ENCODE data around the gene TJP3.
"Not testable (repeated sequence)": the region's sequence is repeated elsewhere in the genome, so short reads cannot be mapped to it uniquely, and the experiment has no call there.

Gene TJP3

DNA sequence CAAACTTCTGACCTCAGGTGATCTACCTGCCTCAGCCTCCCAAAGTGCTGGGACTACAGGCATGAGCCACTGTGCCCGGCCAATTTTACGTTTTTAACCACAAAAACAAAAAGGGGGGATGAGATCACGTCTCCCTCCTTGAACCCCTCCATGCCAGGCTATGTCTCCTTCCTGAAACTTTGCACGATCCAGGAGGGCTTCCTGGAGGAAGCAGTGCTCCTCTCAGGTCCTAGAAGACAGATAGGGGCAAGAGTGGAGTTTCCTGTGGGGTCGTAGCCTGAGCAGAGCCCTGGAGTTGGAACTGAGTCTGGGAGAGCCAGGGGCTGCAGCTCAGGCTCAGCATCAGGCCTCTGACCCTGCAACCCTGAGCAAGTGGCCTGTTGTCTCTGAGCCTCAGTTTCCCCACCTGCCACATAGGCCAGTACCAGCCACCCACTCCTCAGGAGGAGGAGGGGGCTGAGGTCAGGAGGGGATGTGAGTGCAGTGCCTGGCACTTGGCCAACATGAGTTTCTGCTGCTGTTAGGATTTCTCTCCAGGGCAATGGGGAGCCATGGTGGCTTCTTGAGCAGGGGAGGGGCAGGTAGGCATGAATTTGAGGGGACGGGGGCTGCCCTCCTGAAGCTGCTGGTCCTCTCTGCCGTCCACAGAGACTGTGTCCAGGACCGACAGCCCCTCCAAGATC, 37.3 kb downstream of the TJP3 start:
- no peak for DNase-seq (ENCODE audit: low spot score)

GRCh38 chr19:3746371-3747056, 38.3 kb downstream of the TJP3 start:
- DNase-seq (ENCODE audit: low spot score): no peak

GRCh38 chr19:3748965-3749364, 40.8 kb downstream of the TJP3 start:
- no peak for DNase-seq (ENCODE audit: low spot score)

DNA sequence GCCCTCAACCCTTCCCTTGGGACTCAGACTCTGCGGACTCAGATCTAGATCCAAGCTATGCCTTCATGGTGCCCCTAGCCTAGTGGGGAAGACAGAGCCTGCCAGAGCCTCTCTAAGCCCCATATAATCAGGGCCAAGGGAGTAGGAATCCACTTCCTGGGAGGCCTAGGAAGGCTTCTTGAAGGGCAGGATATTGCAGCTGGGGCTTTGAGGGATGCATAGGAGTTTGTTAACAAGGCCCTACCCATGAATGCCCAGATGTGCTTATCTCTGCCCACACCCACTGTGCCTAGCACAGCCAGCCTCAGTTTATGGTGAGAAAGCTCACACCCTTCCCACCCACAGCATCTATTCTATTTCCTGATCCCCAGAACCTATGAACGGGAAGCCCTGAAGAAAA, 42.0 kb downstream of the TJP3 start:
- DNase-seq (ENCODE audit: low spot score): no peak

- no peak for DNase-seq (ENCODE audit: low spot score)
Observed at GRCh38 chr19:3751236-3751635, 43.1 kb downstream of the TJP3 start.

- DNase-seq (ENCODE audit: low spot score): no peak
Observed at GRCh38 chr19:3752492-3752891, 44.3 kb downstream of the TJP3 start.

DNA sequence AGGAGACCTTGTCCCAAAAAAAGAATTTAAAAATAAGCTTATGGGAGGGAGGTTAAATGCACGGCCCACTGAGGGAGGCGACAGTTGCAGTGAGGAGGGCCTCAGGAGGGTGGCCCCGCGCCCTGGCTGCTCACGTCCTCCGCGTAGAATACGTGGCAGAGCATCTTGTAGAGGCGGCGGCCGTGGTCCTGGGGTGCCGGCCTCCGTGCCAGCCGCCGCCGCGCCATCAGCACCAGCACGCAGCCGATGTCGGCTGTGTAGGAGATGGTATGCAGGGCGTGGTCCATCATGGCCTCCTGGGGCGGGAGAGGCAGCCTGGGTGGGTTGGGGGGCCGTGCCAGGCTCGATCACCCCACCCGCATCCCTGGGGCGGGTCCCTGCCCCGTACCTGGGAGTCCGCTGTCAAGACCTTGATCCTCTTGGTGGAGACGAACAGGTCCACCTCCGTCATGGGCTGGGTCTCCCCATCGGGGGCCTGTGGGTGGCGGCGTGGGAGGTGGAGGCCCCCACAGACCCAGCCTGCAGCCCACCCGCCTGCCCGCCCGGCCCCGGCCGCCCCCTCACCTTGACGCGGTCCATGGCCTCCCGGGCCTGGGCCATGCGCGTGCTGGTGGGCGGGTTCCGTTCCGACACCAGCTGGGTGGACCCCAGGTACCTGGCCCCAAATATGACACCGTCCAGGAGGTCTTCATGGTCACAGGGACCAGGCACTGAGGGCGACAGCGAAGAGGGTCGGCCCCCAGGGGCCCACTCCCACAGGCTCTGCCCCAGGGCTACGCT, 45.6 kb downstream of the TJP3 start:
- DNase-seq (ENCODE audit: low spot score): no peak

DNA sequence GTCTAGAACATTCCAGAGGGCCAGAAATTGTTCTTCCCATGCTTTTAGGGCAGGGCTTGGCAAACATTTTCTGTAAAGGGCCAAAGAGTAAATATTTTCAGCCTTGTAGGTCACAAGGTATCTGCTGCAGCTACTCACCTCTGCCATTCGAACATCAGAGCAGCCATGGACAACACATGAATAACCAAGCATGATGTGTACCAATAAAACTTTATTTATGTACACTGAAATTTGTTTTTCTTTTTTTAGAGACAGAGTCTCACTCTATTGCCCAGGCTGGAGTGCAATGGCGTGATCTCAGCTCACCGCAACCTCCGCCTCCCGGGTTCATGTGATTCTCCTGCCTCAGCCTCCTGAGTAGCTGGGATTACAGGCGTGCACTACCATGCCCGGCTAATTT, 49.5 kb downstream of the TJP3 start:
- not testable (repeated sequence) for DNase-seq (ENCODE audit: low spot score)

GRCh38 chr19:3758297-3758696, 50.1 kb downstream of the TJP3 start:
- not testable (repeated sequence) for DNase-seq (ENCODE audit: low spot score)

DNA sequence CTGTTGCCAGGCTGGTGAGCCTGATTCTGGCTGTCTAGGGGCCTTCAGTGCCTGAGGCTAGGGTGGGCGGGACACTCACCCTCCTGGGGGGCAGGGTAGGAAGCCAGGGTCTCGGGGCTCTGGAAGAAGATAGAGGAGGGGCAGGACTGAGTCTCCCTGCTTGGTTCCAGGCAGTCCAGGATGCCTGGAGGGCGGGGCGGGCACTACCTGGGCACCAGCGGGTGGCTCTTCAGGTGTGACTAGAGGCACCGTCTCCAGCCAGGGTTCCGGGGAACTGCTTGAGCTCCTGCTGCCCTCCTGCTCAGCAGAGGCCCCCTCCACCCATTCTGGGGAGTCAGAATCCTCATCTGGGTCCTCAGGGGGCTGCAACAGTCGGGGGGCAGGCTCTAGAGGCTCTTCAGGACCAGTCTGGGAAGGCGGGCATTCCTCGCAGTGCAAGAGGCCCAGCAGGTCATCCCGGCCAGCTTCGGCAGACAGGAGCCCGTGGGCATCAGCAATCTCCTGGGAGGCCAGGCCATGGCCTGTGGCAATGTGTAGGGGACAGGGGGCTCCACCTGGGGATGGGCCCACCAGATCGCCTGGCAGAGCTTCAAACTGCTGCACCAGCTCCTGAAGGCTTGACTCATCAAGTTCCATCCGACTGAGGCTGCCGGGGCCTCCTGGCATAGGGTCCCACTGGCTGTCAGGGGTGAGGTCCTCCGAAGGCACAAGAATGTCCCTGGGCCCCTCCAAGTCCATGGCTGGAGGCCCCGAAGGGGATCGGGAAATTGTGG, 51.5 kb downstream of the TJP3 start:
- DNase-seq (ENCODE audit: low spot score): no peak

- no peak for DNase-seq (ENCODE audit: low spot score)
Observed at GRCh38 chr19:3760871-3761361, 52.7 kb downstream of the TJP3 start.

DNA sequence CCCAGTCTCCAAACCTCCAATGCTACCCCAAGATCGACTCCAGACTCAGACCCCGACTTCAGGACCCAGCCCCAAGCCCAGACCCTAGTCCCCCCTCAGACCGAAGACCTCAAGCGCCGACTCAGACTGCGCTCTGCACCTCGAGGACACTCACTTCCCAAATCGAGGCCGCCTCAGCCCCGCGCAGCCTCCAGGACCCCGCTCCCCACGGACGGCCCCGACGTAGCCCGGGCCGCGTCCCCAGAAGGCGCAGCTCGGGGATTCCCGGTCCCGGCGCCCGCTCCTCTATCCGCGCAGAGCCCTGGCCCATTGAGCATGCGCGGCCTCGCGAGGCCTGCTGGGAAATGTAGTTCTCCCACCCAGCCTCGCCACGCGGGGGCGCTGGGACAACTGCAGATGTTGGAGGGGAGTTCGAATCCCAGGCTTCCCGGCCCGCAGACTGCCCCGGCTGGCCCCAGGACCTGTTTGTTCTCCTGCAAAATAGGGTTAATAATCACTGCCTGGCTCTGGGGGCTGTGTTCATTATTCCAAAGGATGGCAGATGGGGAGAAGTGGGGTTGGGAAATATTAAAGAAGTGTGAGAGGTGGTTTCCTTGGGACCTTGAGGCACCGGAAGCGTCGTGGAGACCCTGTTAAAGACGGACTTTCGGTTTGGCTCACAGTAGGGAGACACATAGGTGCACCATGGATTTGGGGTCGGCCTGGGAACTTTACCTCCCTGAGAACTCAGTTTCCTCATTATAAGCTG, 53.4 kb downstream of the TJP3 start, which contains the start of gene APBA3:
APBA3 (minus strand) TSS at position 311 of the 748 bp plus-strand sequence. CDS start 1,428 bp downstream, outside the sequence.
- DNase-seq (ENCODE audit: low spot score): peak; percentile 53

DNA sequence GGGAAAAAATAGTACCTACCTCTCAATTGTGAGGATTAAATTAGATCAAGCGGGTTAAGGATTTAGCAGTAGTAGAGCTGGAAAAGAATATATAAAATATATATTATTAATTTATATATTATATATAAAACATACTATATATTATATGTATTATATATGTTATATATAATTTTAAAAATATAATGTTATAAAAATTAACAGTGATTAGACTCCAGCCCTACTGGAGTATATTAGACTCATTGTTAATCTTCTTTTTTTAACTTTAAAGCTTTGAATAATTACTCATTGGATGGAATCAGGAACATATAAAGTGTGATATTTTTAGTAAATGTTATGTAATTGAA, 53.9 kb downstream of the TJP3 start:
- DNase-seq (ENCODE audit: low spot score): no peak

- DNase-seq (ENCODE audit: low spot score): peak; percentile 94
Observed at GRCh38 chr19:3762501-3763459, 54.6 kb downstream of the TJP3 start, which contains the start of gene MRPL54. Gene MRPL54 (plus strand): TSS chr19:3762682. CDS start chr19:3762701, 19 bp downstream.

- DNase-seq (ENCODE audit: low spot score): no peak
Observed at GRCh38 chr19:3765121-3765520, 56.9 kb downstream of the TJP3 start.

DNA sequence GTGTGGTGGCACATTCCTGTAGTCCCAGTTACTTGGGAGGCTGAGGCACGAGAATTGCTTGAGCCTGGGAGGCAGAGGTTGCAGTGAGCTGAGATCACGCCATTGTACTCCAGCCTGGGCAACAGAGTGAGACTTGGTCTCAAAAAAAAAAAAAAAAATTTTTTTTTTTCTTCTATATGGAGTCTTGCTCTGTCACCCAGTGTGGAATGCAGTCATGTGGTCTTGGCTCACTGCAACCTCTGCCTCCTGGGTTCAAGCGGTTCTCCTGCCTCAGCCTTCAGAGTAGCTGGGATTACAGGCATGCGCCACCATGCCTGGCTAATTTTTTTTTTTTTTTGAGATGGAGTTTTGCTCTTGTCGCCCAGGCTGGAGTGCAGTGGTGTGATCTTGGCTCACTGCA, 57.6 kb downstream of the TJP3 start:
- DNase-seq (ENCODE audit: low spot score): not testable (repeated sequence)

- DNase-seq (ENCODE audit: low spot score): no peak
Observed at GRCh38 chr19:3766520-3766919, 58.3 kb downstream of the TJP3 start.

GRCh38 chr19:3767050-3767449, 58.9 kb downstream of the TJP3 start:
- no peak for DNase-seq (ENCODE audit: low spot score)

- no peak for DNase-seq (ENCODE audit: low spot score)
Observed at GRCh38 chr19:3768015-3768747, 60.0 kb downstream of the TJP3 start.
